K562 (cell line): ENCODE data around the gene SURF6. TPM values are rescaled to one million over a fixed set of nuclear protein-coding genes. Genes with fewer than 3 reads are reported as not detected.

Experiments used
- C11orf30 ChIP-seq: fragments of 450-650 bp; IDR thresholded peaks from 2 replicates; pipeline ENCODE4 v1.6.1; 2016; ENCODE audit warnings: low read depth, mild to moderate bottlenecking
- CREB1 ChIP-seq, 2 experiments: sonication (generic) in 1 of 2; formaldehyde crosslinking in 1 of 2; IDR thresholded peaks; 2 replicates each; pipeline versions ENCODE4 v1.6.1 to v1.8.0; 2012 to 2022; ENCODE audit warnings: inconsistent platforms in 1 of 2, mild to moderate bottlenecking in 1 of 2, missing genetic modification reagents in 1 of 2, moderate library complexity in 1 of 2
- ELF4 ChIP-seq: fragments of 450-650 bp; formaldehyde crosslinking; IDR thresholded peaks from 2 replicates; pipeline ENCODE4 v1.4.0; 2022; ENCODE audit warnings: missing genetic modification characterization
- ETV1 ChIP-seq: fragments of 450-650 bp; conservative IDR thresholded peaks from 2 replicates; pipeline ENCODE4 v1.6.1; 2016; ENCODE audit warnings: missing genetic modification characterization, control low read depth, low read depth, missing compliant biosample characterization
- FOSL1 ChIP-seq: fragments of 200-800 bp; sonication (Bioruptor generic); conservative IDR thresholded peaks from 2 replicates; pipeline ENCODE4 v1.6.1; 2016; ENCODE audit warnings: missing genetic modification characterization, missing compliant biosample characterization
- GABPB1 ChIP-seq: sonication (generic); formaldehyde crosslinking; IDR thresholded peaks from 2 replicates; pipeline ENCODE4 v1.8.0; 2022; ENCODE audit warnings: mild to moderate bottlenecking, missing genetic modification reagents
- GTF2F1 ChIP-seq: IDR thresholded peaks from 2 replicates; pipeline ENCODE4 v1.6.1; 2011; ENCODE audit warnings: low read depth, low read length, improper control_type of control experiment
- HIVEP1 ChIP-seq: fragments of 250-450 bp; sonication (Bioruptor Pico); IDR thresholded peaks from 2 replicates; pipeline ENCODE4 v1.4.0; 2020; ENCODE audit warnings: mild to moderate bottlenecking
- MTA3 ChIP-seq: fragments of 450-650 bp; formaldehyde crosslinking; IDR thresholded peaks from 2 replicates; pipeline ENCODE4 v1.6.1; 2017; ENCODE audit warnings: mild to moderate bottlenecking, borderline replicate concordance
- MXI1 ChIP-seq: IDR thresholded peaks from 2 replicates; pipeline ENCODE4 v1.6.1; 2011; ENCODE audit warnings: low read depth, mild to moderate bottlenecking, improper control_type of control experiment, low read length
- MYC ChIP-seq, 2 experiments: fragments of 250-450 bp in 1 of 2; sonication (Bioruptor Pico) in 1 of 2; IDR thresholded peaks; 2 replicates each; pipeline versions ENCODE4 v1.5.1 to v1.6.1; 2012 to 2021; ENCODE audit warnings: low read depth in 2 of 2, borderline replicate concordance in 1 of 2, improper control_type of control experiment in 1 of 2, low read length in 1 of 2, mild to moderate bottlenecking in 1 of 2, moderate library complexity in 1 of 2
- NCOA6 ChIP-seq: fragments of 450-650 bp; IDR thresholded peaks from 2 replicates; pipeline ENCODE4 v1.6.1; 2017; ENCODE audit warnings: mild to moderate bottlenecking
- POLR2G ChIP-seq: fragments of 200-400 bp; formaldehyde crosslinking; IDR thresholded peaks from 2 replicates; pipeline ENCODE4 v1.6.1; 2017; ENCODE audit warnings: low read depth, mild to moderate bottlenecking, antibody characterized with exemption, low read length, moderate library complexity
- POLR2H ChIP-seq: IDR thresholded peaks from 2 replicates; pipeline ENCODE4 v1.6.1; 2016; ENCODE audit warnings: missing genetic modification characterization, low read depth, mild to moderate bottlenecking, control low read depth, missing compliant biosample characterization, moderate library complexity
- SRSF7 ChIP-seq: fragments of 200-400 bp; formaldehyde crosslinking; optimal IDR thresholded peaks from 2 replicates; pipeline ENCODE3; 2017; ENCODE audit warnings: mild to moderate bottlenecking, low read depth, low read length
- TBP ChIP-seq: optimal IDR thresholded peaks from 2 replicates; pipeline ENCODE3; 2011; ENCODE audit warnings: low read depth, low read length, improper control_type of control experiment
- TEAD1 ChIP-seq, 2 experiments: fragments of 450-650 bp in 1 of 2; sonication (generic) in 1 of 2; formaldehyde crosslinking; IDR thresholded peaks; 2 replicates each; pipeline versions ENCODE4 v1.4.0 to v1.8.0; 2020 to 2022; ENCODE audit warnings: mild to moderate bottlenecking in 2 of 2, missing genetic modification reagents in 1 of 2
- ZNF143 ChIP-seq: sonication (generic); formaldehyde crosslinking; IDR thresholded peaks from 2 replicates; pipeline ENCODE4 v1.9.0; 2022; ENCODE audit warnings: mild to moderate bottlenecking, missing genetic modification reagents
- ZNF184 ChIP-seq: sonication (generic); formaldehyde crosslinking; IDR thresholded peaks from 2 replicates; pipeline ENCODE4 v1.5.0; 2020; ENCODE audit warnings: missing genetic modification reagents
- polyA plus RNA-seq, 8 experiments: library from polyadenylated mRNA; depleted of rRNA in 4 of 8; stranded (reverse) in 5 of 8; unstranded in 3 of 8; fragments of >200 nt; fragmentation: Nextera tagmentation in 2 of 8; fragmentation: Illumina TruSeq in 1 of 8; extraction: Ambion mirVana in 2 of 8; extraction: Trizol in 1 of 8; gene quantifications; 2 replicates each; pipeline versions ENCODE4 v1.2.1 to v1.2.3, GENCODE V29; 2011 to 2014; ENCODE audit warnings: inconsistent platforms in 1 of 8, missing spikeins in 1 of 8
- total RNA-seq, 7 experiments: library from RNA; depleted of rRNA in 6 of 7; stranded (reverse); fragments of >200 nt in 6 of 7; fragmentation: Illumina TruSeq in 2 of 7; extraction: Trizol in 2 of 7; gene quantifications; 2 replicates each; pipeline versions ENCODE4 v1.2.1 to v1.2.3, GENCODE V29; 2011 to 2021; ENCODE audit warnings: low replicate concordance in 1 of 7
- TF ChIP-seq, protein P1 (sequence below), 3 experiments: fragments of 200-800 bp in 1 of 3; fragments of 250-450 bp in 1 of 3; fragments of 450-650 bp in 1 of 3; sonication (Bioruptor Pico) in 1 of 3; sonication (Bioruptor generic) in 1 of 3; formaldehyde crosslinking in 1 of 3; IDR thresholded peaks; 2 replicates each; pipeline versions ENCODE4 v1.6.1 to v1.8.0; 2016 to 2022; ENCODE audit warnings: mild to moderate bottlenecking in 2 of 3, missing genetic modification characterization in 2 of 3, missing compliant biosample characterization in 1 of 3, moderate library complexity in 1 of 3
- TF ChIP-seq, protein P2 (sequence below), 3 experiments: IDR thresholded peaks in 2 of 3; conservative IDR thresholded peaks in 1 of 3; 2 replicates each; pipeline ENCODE4 v1.5.1; 2011 to 2012; ENCODE audit warnings: low read length in 3 of 3, mild to moderate bottlenecking in 3 of 3, control low read depth in 2 of 3, improper control_type of control experiment in 1 of 3, inconsistent platforms in 1 of 3, low read depth in 1 of 3, mixed read lengths in 1 of 3, moderate library complexity in 1 of 3; ENCODE audit not compliant: insufficient read depth in 2 of 3

SURF6 gene
- total and polyA plus RNA-seq, 9 of the 15 experiments (the other 6 are each of a cell fraction or from before 2014, with no cell fraction given), result 1.4 to 68.3 (median 14.7) TPM

DNA sequence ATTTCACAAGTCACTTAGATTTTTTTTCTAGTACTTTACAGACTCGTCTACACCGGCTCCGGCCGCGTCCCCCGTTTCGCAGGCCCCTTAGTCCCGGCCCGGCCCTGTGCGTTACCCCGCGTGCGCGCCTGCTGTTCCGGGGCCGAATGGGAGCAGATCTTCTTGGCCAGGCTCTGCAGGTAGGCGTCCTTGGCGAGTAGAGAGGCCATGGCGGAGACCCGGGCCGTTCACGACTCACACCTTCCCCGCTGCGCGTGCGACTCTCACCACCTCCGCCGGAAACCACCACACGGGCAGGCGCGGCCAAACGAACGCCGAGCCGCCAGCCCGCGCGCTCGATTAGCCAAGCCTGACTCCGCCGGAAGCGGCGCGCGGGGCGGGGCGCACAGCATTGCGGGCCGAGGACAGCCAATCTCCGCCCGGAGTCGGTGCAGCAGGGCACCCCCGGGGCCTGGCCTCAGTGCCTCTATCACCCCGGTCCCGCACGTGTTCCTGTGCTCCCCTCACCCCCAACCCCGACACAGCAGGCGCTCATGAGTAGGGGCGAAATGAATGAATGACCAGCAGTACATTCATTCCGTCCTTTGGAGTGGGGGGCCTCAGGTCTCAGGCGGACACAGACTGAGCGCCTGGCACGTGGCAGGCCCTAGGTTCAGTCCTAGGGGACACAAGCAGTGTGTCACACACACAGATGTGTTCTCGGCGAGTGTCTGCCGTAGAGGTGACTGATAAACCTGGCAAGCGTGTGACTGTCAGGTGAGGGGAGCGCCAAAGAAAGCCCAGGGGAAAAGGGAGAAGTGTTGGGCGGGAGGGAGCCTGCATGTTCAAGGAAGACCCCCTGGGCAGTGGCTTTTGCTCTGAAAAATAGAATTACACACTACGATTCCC lies at the start of gene SURF6 (continued):
- TF ChIP-seq MTA3 (peak; percentile 74; the same call in 1 of the 2 replicates), CREB1 (IDR thresholded peaks at IDR 0.05) (peak; percentile 71; the same call in 1 of the 2 replicates), CREB1 (CRISPR knock-in tag; IDR thresholded peaks at IDR 0.05) (peak; percentile 78), MYC (IDR thresholded peaks at IDR 0.05; ENCODE audit: low read depth, low read length) (peak; percentile 97), MYC (CRISPR knock-in tag; IDR thresholded peaks at IDR 0.05; ENCODE audit: borderline replicate concordance, low read depth) (peak; percentile 72; the same call in 1 of the 2 replicates), ZNF184 (CRISPR knock-in tag) (no peak), POLR2H (tag) (peak; percentile 70), NCOA6 (no peak), TBP (peak; percentile 82), ZNF143 (CRISPR knock-in tag) (peak; percentile 41; the same call in 1 of the 2 replicates), ETV1 (tag) (peak; percentile 98), GTF2F1 (no peak), MXI1 (peak; percentile 83), POLR2G (peak; percentile 95), GABPB1 (CRISPR knock-in tag) (peak; percentile 98), FOSL1 (tag) (peak; percentile 34; the same call in 1 of the 2 replicates), ELF4 (CRISPR knock-in tag) (peak; percentile 3; the same call in 1 of the 2 replicates), TEAD1 (CRISPR knock-in tag; IDR thresholded peaks at IDR 0.05) (peak; percentile 50 to 85; a peak in 3 of 4 replicates), HIVEP1 (CRISPR knock-in tag) (peak; percentile 47; the same call in 1 of the 2 replicates), C11orf30 (peak; percentile 93), SRSF7 (no peak)
- TF ChIP-seq, protein P1, sequence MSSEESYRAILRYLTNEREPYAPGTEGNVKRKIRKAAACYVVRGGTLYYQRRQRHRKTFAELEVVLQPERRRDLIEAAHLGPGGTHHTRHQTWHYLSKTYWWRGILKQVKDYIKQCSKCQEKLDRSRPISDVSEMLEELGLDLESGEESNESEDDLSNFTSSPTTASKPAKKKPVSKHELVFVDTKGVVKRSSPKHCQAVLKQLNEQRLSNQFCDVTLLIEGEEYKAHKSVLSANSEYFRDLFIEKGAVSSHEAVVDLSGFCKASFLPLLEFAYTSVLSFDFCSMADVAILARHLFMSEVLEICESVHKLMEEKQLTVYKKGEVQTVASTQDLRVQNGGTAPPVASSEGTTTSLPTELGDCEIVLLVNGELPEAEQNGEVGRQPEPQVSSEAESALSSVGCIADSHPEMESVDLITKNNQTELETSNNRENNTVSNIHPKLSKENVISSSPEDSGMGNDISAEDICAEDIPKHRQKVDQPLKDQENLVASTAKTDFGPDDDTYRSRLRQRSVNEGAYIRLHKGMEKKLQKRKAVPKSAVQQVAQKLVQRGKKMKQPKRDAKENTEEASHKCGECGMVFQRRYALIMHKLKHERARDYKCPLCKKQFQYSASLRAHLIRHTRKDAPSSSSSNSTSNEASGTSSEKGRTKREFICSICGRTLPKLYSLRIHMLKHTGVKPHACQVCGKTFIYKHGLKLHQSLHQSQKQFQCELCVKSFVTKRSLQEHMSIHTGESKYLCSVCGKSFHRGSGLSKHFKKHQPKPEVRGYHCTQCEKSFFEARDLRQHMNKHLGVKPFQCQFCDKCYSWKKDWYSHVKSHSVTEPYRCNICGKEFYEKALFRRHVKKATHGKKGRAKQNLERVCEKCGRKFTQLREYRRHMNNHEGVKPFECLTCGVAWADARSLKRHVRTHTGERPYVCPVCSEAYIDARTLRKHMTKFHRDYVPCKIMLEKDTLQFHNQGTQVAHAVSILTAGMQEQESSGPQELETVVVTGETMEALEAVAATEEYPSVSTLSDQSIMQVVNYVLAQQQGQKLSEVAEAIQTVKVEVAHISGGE (CRISPR knock-in tag; IDR thresholded peaks at IDR 0.05), result peak; percentile 81 to 95 (median 92); a peak in 5 of 6 replicates
- TF ChIP-seq, protein P2, sequence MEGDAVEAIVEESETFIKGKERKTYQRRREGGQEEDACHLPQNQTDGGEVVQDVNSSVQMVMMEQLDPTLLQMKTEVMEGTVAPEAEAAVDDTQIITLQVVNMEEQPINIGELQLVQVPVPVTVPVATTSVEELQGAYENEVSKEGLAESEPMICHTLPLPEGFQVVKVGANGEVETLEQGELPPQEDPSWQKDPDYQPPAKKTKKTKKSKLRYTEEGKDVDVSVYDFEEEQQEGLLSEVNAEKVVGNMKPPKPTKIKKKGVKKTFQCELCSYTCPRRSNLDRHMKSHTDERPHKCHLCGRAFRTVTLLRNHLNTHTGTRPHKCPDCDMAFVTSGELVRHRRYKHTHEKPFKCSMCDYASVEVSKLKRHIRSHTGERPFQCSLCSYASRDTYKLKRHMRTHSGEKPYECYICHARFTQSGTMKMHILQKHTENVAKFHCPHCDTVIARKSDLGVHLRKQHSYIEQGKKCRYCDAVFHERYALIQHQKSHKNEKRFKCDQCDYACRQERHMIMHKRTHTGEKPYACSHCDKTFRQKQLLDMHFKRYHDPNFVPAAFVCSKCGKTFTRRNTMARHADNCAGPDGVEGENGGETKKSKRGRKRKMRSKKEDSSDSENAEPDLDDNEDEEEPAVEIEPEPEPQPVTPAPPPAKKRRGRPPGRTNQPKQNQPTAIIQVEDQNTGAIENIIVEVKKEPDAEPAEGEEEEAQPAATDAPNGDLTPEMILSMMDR (IDR thresholded peaks at IDR 0.05 in 2 of 3, conservative IDR thresholded peaks at IDR 0.05 in 1 of 3; ENCODE audit: insufficient read depth in 2 of 3, low read depth in 1 of 3, low read length in 3 of 3), result peak in 1 of 3 experiments; percentile 21; a peak in 1 of 6 replicates
